Measurements from ENCODE around the gene AFF3. TPM values are rescaled to one million over a fixed set of nuclear protein-coding genes. Genes with fewer than 3 reads are reported as not detected.
A peak's percentile ranks its signal among the peaks of the same experiment; 100 is the strongest.

Gene AFF3
- total RNA-seq, 2 experiments from 2014 or later: 2.6 to 2.9 TPM

- no peak overlapping the region for H3K27ac Mint-ChIP-seq
- H3K4me1 Mint-ChIP-seq: peaks cover 3% of the 10 kb centered on the region
- DNase-seq: no peak
- H3K9me3 Mint-ChIP-seq: no peaks in the 10 kb centered on the region
- H3K4me3 Mint-ChIP-seq: no peak overlapping the region
- H3K36me3 Mint-ChIP-seq: no peaks in the 10 kb centered on the region
- H3K27me3 Mint-ChIP-seq: peaks cover 4% of the 10 kb centered on the region
These were observed 579.9 kb downstream of the AFF3 start for GRCh38 chr2:99562516-99562915.

- Mint-ChIP-seq H3K4me3 (no peak overlapping the region), H3K27ac (no peak overlapping the region), H3K4me1 (peaks cover 3% of the 10 kb centered on the region), H3K9me3 (no peaks in the 10 kb centered on the region), H3K36me3 (no peaks in the 10 kb centered on the region), H3K27me3 (peaks cover 4% of the 10 kb centered on the region)
- no peak for DNase-seq
These were observed 580.6 kb downstream of the AFF3 start for GRCh38 chr2:99561804-99562203.

GRCh38 chr2:99559075-99559662, 583.2 kb downstream of the AFF3 start:
- Mint-ChIP-seq H3K4me1 (peaks cover 3% of the 10 kb centered on the region), H3K4me3 (no peak overlapping the region), H3K27me3 (peaks cover 4% of the 10 kb centered on the region), H3K9me3 (no peaks in the 10 kb centered on the region), H3K36me3 (no peaks in the 10 kb centered on the region), H3K27ac (no peak overlapping the region)
- DNase-seq: peak; percentile 73

- no peak for DNase-seq
- no peaks in the 10 kb centered on the region for H3K36me3 Mint-ChIP-seq
- H3K27me3 Mint-ChIP-seq: peaks cover 4% of the 10 kb centered on the region
- H3K4me3 Mint-ChIP-seq: no peak overlapping the region
- H3K4me1 Mint-ChIP-seq: peaks cover 3% of the 10 kb centered on the region
- H3K9me3 Mint-ChIP-seq: no peaks in the 10 kb centered on the region
- H3K27ac Mint-ChIP-seq: no peak overlapping the region
These were observed 587.0 kb downstream of the AFF3 start for GRCh38 chr2:99555404-99555803.

- H3K27ac Mint-ChIP-seq: no peak overlapping the region
- no peak overlapping the region for H3K4me3 Mint-ChIP-seq
- peaks cover 4% of the 10 kb centered on the region for H3K27me3 Mint-ChIP-seq
- peaks cover 3% of the 10 kb centered on the region for H3K4me1 Mint-ChIP-seq
- no peak for DNase-seq
- H3K36me3 Mint-ChIP-seq: no peaks in the 10 kb centered on the region
- no peaks in the 10 kb centered on the region for H3K9me3 Mint-ChIP-seq
These were observed 587.5 kb downstream of the AFF3 start for GRCh38 chr2:99554871-99555270.

GRCh38 chr2:99554238-99554637, 588.2 kb downstream of the AFF3 start:
- Mint-ChIP-seq H3K36me3 (no peaks in the 10 kb centered on the region), H3K27ac (no peak overlapping the region), H3K27me3 (peaks cover 4% of the 10 kb centered on the region), H3K9me3 (no peaks in the 10 kb centered on the region), H3K4me3 (no peak overlapping the region), H3K4me1 (peaks cover 3% of the 10 kb centered on the region)
- DNase-seq: no peak

- no peak for DNase-seq
- Mint-ChIP-seq H3K36me3 (no peaks in the 10 kb centered on the region), H3K9me3 (no peaks in the 10 kb centered on the region), H3K27ac (no peak overlapping the region), H3K4me3 (no peak overlapping the region), H3K4me1 (no peaks in the 10 kb centered on the region), H3K27me3 (no peaks in the 10 kb centered on the region)
These were observed 589.9 kb downstream of the AFF3 start for GRCh38 chr2:99552529-99552928.

- no peak overlapping the region for H3K27ac Mint-ChIP-seq
These were observed 592.0 kb downstream of the AFF3 start for GRCh38 chr2:99550368-99550767.

GRCh38 chr2:99545604-99546003, 596.8 kb downstream of the AFF3 start:
- no peak for DNase-seq
- Mint-ChIP-seq H3K36me3 (no peaks in the 10 kb centered on the region), H3K27ac (no peak overlapping the region), H3K4me1 (no peaks in the 10 kb centered on the region), H3K9me3 (no peaks in the 10 kb centered on the region), H3K4me3 (no peak overlapping the region), H3K27me3 (peaks cover 5% of the 10 kb centered on the region)

More at GRCh38 chr2:99550368-99550767, 592.0 kb downstream of the AFF3 start:
- no peaks in the 10 kb centered on the region for H3K36me3 Mint-ChIP-seq
- H3K27me3 Mint-ChIP-seq: no peaks in the 10 kb centered on the region
- no peaks in the 10 kb centered on the region for H3K9me3 Mint-ChIP-seq
- H3K4me3 Mint-ChIP-seq: no peak overlapping the region
- no peaks in the 10 kb centered on the region for H3K4me1 Mint-ChIP-seq
- DNase-seq: no peak

- Mint-ChIP-seq H3K9me3 (no peaks in the 10 kb centered on the region), H3K36me3 (no peaks in the 10 kb centered on the region), H3K27ac (no peak overlapping the region), H3K4me3 (no peak overlapping the region), H3K27me3 (peaks cover 5% of the 10 kb centered on the region), H3K4me1 (no peaks in the 10 kb centered on the region)
- no peak for DNase-seq
These were observed 597.3 kb downstream of the AFF3 start for GRCh38 chr2:99545066-99545465.

GRCh38 chr2:99544608-99545007, 597.8 kb downstream of the AFF3 start:
- peaks cover 5% of the 10 kb centered on the region for H3K27me3 Mint-ChIP-seq
- H3K27ac Mint-ChIP-seq: no peak overlapping the region
- no peaks in the 10 kb centered on the region for H3K4me1 Mint-ChIP-seq
- no peaks in the 10 kb centered on the region for H3K9me3 Mint-ChIP-seq
- no peaks in the 10 kb centered on the region for H3K36me3 Mint-ChIP-seq
- H3K4me3 Mint-ChIP-seq: no peak overlapping the region
- no peak for DNase-seq

- Mint-ChIP-seq H3K27ac (no peak overlapping the region), H3K27me3 (peaks cover 9% of the 10 kb centered on the region), H3K36me3 (no peaks in the 10 kb centered on the region), H3K4me1 (no peaks in the 10 kb centered on the region), H3K4me3 (no peak overlapping the region), H3K9me3 (no peaks in the 10 kb centered on the region)
- no peak for DNase-seq
These were observed 599.1 kb downstream of the AFF3 start for GRCh38 chr2:99543247-99543646.

GRCh38 chr2:99537910-99538485, 604.4 kb downstream of the AFF3 start:
- no peak for DNase-seq
- no peaks in the 10 kb centered on the region for H3K4me1 Mint-ChIP-seq
- H3K27me3 Mint-ChIP-seq: peaks cover 11% of the 10 kb centered on the region
- no peaks in the 10 kb centered on the region for H3K36me3 Mint-ChIP-seq
- no peak overlapping the region for H3K4me3 Mint-ChIP-seq
- no peaks in the 10 kb centered on the region for H3K9me3 Mint-ChIP-seq
- no peak overlapping the region for H3K27ac Mint-ChIP-seq

- Mint-ChIP-seq H3K27me3 (peaks cover 5% of the 10 kb centered on the region), H3K4me3 (no peak overlapping the region), H3K4me1 (peaks cover 3% of the 10 kb centered on the region), H3K27ac (no peak overlapping the region), H3K36me3 (no peaks in the 10 kb centered on the region), H3K9me3 (no peaks in the 10 kb centered on the region)
- DNase-seq: no peak
These were observed 618.3 kb downstream of the AFF3 start for GRCh38 chr2:99524056-99524455.

- Mint-ChIP-seq H3K9me3 (no peaks in the 10 kb centered on the region), H3K4me1 (peaks cover 3% of the 10 kb centered on the region), H3K27ac (no peak overlapping the region)
These were observed 620.2 kb downstream of the AFF3 start for GRCh38 chr2:99522157-99522556.

GRCh38 chr2:99520813-99521212, 621.6 kb downstream of the AFF3 start:
- Mint-ChIP-seq H3K36me3 (no peaks in the 10 kb centered on the region), H3K4me3 (no peak overlapping the region)
- DNase-seq: no peak

More at GRCh38 chr2:99522157-99522556, 620.2 kb downstream of the AFF3 start:
- no peak overlapping the region for H3K4me3 Mint-ChIP-seq
- H3K36me3 Mint-ChIP-seq: no peaks in the 10 kb centered on the region
- H3K27me3 Mint-ChIP-seq: no peaks in the 10 kb centered on the region
- DNase-seq: no peak

More at GRCh38 chr2:99520813-99521212, 621.6 kb downstream of the AFF3 start:
- Mint-ChIP-seq H3K4me1 (peaks cover 3% of the 10 kb centered on the region), H3K27ac (no peak overlapping the region), H3K9me3 (no peaks in the 10 kb centered on the region), H3K27me3 (no peaks in the 10 kb centered on the region)

Measured in activated naive CD8-positive, alpha-beta T cell treated with anti-CD3 and anti-CD28 coated beads for 36 hours (primary cell).